ENCODE data around the gene ERC2. TPM values are rescaled to one million over a fixed set of nuclear protein-coding genes. Genes with fewer than 3 reads are reported as not detected.

The ERC2 gene
- total RNA-seq, 1 donor from 2014 or later: 0.99 TPM

DNA sequence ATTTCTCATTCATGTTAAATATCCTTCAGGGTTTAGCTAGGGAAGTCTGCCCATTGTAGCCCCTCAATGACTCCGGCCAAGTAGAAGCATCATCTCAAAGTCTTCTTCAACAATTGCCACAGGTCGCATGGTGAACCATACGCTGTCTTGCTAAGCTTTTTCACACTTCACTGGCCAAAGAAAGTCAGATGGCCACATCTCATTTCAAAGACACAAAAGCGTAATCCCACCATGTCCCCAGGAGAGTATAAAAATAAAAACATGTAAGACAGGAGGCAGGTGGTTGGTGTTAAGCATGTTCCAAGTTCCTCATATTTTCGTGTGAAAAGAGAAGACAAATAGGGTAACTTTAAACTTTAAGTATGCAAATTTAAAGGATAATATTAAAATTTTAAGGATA is 147.4 kb downstream of the ERC2 start:
- TF ChIP-seq, protein P1, sequence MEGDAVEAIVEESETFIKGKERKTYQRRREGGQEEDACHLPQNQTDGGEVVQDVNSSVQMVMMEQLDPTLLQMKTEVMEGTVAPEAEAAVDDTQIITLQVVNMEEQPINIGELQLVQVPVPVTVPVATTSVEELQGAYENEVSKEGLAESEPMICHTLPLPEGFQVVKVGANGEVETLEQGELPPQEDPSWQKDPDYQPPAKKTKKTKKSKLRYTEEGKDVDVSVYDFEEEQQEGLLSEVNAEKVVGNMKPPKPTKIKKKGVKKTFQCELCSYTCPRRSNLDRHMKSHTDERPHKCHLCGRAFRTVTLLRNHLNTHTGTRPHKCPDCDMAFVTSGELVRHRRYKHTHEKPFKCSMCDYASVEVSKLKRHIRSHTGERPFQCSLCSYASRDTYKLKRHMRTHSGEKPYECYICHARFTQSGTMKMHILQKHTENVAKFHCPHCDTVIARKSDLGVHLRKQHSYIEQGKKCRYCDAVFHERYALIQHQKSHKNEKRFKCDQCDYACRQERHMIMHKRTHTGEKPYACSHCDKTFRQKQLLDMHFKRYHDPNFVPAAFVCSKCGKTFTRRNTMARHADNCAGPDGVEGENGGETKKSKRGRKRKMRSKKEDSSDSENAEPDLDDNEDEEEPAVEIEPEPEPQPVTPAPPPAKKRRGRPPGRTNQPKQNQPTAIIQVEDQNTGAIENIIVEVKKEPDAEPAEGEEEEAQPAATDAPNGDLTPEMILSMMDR (IDR thresholded peaks at IDR 0.05; ENCODE audit: borderline replicate concordance): no peak
- H3K4me3 ChIP-seq: no peak overlapping the region
- intact Hi-C loops (cut with micrococcal nuclease): no loop called here
- no peak overlapping the region for H3K27ac ChIP-seq (replicated peaks)
- no peaks in the 10 kb centered on the region for H3K9me3 ChIP-seq (replicated peaks)
- H3K27me3 ChIP-seq (ENCODE audit: low read depth): no peaks in the 10 kb centered on the region
- H3K36me3 ChIP-seq: no peaks in the 10 kb centered on the region
- DNase-seq: no peak
- peaks cover 16% of the 10 kb centered on the region for H3K4me1 ChIP-seq

DNA sequence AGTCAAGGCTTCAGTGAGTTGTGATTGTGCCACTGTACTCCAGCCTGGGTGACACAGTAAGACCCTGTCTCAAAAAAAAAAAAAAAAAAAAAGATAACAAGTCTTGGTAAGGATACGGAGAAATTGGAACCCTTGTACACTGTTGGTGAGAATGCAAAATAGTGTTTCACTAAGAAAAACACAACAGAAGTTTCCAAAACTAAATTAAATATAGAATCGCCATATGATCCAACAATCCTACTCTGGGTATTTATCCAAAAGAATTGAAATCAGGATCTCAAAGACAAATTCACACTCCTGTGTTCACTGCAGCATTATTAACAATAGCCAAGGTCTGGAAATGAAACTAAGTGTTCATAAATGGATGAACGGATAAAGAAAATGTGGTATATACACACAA is 149.4 kb downstream of the ERC2 start:
- TF ChIP-seq, protein P1 (IDR thresholded peaks at IDR 0.05; ENCODE audit: borderline replicate concordance): no peak
- peaks cover 17% of the 10 kb centered on the region for H3K4me1 ChIP-seq
- intact Hi-C loops (cut with micrococcal nuclease): no loop called here

DNA sequence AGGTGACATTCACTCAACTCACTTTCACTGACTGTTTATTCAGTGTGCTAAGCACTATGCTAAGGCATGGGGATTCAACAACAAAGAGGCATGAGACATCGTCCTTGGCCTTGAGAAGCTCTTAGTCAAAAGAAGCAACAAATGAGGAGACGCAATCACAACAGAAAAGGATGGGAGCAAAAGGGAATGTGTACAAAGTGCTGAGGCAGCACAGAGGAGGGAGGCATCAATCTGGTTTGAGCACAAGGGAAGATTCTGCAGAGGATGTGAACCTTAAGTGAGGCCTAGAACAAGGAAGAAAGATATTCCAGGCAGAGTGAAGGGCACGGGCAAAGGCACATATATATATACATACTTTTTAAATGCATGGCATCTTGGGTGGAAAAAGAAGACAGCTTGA is 151.3 kb downstream of the ERC2 start:
- Histone ChIP-seq H3K27ac (replicated peaks) (no peak overlapping the region), H3K4me1 (peaks cover 11% of the 10 kb centered on the region)

More for the DNA sequence above, 149.4 kb downstream of the ERC2 start:
- no peak for DNase-seq
- Histone ChIP-seq H3K4me3 (no peak overlapping the region), H3K27me3 (ENCODE audit: low read depth) (no peaks in the 10 kb centered on the region), H3K27ac (replicated peaks) (no peak overlapping the region), H3K9me3 (replicated peaks) (no peaks in the 10 kb centered on the region), H3K36me3 (no peaks in the 10 kb centered on the region)

DNA sequence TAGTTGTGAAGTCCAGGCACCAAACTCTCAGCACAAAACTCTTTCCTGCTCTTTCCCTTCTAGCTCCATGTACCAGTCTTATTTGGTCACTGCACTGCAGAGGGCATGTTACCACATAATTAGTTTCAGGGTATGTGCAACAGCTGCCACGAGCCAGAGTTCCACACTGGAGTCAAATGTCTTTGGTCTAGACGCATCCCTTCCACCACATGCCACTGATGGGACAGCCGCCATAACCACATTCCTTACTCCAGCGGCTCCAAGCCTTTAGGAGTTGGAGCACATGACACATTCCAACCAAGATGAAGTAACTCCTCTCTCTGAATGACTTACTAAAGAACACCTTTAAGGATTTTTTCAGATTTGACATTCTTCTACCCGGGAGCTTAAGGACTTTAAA is 153.4 kb downstream of the ERC2 start:
- Histone ChIP-seq H3K36me3 (no peaks in the 10 kb centered on the region), H3K4me3 (no peak overlapping the region), H3K4me1 (peaks cover 6% of the 10 kb centered on the region), H3K9me3 (replicated peaks) (no peaks in the 10 kb centered on the region), H3K27ac (replicated peaks) (no peak overlapping the region), H3K27me3 (ENCODE audit: low read depth) (no peaks in the 10 kb centered on the region)
- intact Hi-C loops (cut with micrococcal nuclease): no loop called here
- DNase-seq: no peak
- TF ChIP-seq, protein P1 (IDR thresholded peaks at IDR 0.05; ENCODE audit: borderline replicate concordance): no peak

More for the DNA sequence above, 151.3 kb downstream of the ERC2 start:
- Histone ChIP-seq H3K4me3 (no peak overlapping the region), H3K9me3 (replicated peaks) (no peaks in the 10 kb centered on the region), H3K27me3 (ENCODE audit: low read depth) (no peaks in the 10 kb centered on the region), H3K36me3 (no peaks in the 10 kb centered on the region)
- intact Hi-C loops (cut with micrococcal nuclease): no loop called here
- no peak for DNase-seq
- TF ChIP-seq, protein P1 (IDR thresholded peaks at IDR 0.05; ENCODE audit: borderline replicate concordance): no peak

DNA sequence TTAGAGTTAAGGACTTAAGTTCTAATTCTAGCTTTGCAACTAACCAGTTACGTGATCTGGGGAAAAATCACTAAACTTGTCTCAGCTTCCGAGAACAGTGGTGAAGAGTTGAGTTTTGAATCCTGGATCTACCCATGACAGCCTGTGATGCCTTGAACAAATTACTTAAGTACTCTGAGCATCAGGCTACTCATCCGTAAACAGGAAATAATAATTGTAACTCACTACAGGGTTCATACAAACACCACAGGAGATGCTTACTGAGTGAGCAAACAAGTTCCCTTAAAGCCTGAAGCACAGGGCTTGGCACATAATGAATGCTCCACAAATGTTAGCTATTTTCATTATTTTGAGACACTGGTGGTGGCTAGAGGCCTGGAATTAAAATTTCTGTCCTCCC is 158.8 kb downstream of the ERC2 start:
- no peak overlapping the region for H3K27ac ChIP-seq (replicated peaks)
- no peaks in the 10 kb centered on the region for H3K4me1 ChIP-seq
- no peaks in the 10 kb centered on the region for H3K36me3 ChIP-seq
- intact Hi-C loops (cut with micrococcal nuclease): no loop called here
- no peaks in the 10 kb centered on the region for H3K9me3 ChIP-seq (replicated peaks)
- DNase-seq: no peak
- no peaks in the 10 kb centered on the region for H3K27me3 ChIP-seq (ENCODE audit: low read depth)
- TF ChIP-seq, protein P1 (IDR thresholded peaks at IDR 0.05; ENCODE audit: borderline replicate concordance): no peak
- H3K4me3 ChIP-seq: no peak overlapping the region

DNA sequence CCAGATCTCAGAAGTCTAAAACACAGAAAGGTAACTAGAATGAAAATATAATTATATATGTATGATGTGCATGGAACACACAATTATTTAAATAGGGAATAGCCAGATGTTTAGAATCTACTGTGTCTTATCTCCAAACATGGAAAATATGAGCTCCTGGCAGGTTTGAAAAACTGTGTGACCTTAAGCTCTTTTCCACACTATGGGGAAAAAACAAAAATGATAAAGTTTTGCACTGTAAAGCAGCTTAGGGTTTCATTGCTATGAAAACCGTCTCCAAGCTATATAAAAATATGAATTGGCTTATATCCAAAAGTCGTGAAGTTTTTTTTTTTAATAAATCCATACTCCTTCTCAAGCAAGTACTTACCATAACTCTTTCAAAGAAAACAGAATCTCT is 159.8 kb downstream of the ERC2 start:
- Histone ChIP-seq H3K4me1 (no peaks in the 10 kb centered on the region), H3K36me3 (no peaks in the 10 kb centered on the region), H3K27ac (replicated peaks) (no peak overlapping the region), H3K4me3 (no peak overlapping the region), H3K9me3 (replicated peaks) (no peaks in the 10 kb centered on the region), H3K27me3 (ENCODE audit: low read depth) (no peaks in the 10 kb centered on the region)
- DNase-seq: no peak
- TF ChIP-seq, protein P1 (IDR thresholded peaks at IDR 0.05; ENCODE audit: borderline replicate concordance): no peak
- intact Hi-C loops (cut with micrococcal nuclease): no loop called here
